Amniotic stem cell (primary cell): Measurements from ENCODE around the gene CFH.
"Not testable (repeated sequence)": the region's sequence is repeated elsewhere in the genome, so short reads cannot be mapped to it uniquely, and the experiment has no call there.

ENCODE experiments used
- DNase-seq: peaks from one replicate; lab custom pipeline; 2025; lab: John Stamatoyannopoulos, UW

The CFH gene

GRCh38 chr1:196765019-196765740, 113.3 kb downstream of the CFH start:
- not testable (repeated sequence) for DNase-seq

DNA sequence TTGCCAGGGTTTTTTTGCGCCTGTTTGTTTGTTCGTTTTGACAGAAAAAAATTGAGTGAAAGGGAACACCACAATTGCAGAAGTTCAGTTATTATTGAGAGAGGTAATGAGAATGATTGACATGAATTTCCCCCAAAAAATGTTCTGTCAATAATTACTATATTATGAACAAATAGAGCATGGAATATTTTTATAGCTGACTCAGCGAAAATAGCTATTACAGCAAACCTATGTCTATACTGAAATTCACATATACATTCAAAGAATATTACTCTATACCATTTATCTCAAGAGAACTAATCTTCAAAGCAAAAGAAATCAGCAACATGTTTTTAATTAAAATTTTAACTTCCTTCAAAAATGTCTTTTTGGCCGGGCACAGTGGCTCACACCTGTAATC, 118.0 kb downstream of the CFH start:
- not testable (repeated sequence) for DNase-seq

DNA sequence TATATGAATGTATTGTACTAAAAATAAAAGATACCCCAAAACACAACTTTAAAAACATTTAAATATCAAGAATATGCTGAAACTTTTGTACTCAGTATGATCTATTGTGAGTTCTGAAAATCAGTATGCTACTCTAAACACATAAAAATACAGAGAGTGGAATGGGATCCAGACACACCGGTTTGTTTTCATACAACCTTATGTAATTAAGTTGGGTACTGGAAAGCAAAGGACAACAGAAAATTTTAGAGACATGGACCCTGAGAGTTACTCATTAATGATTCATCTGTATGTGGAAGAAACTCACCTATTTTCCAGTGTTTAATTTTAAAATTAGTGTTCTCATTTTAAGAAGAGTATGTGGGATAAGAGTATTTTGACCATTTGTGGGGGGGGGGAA, 121.9 kb downstream of the CFH start:
- no peak for DNase-seq

DNA sequence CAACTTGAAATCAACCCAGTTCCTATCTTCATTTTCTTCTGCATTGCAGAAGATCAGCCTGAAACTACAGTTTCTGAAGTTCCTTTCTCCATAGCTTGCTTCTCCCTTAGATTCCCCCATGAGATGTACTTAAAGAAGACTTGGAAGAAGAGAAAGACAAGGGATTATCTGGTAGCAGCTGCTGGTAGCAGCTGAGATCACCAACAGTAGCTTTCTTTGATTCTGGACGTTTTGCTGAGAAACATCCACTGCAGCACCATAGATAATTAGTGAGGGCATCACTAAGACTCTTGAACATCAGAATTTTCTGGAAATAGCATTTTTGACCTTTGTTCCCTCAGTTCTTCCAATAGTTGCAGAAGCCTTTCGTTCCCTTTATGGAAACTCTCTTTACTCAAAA, 122.3 kb downstream of the CFH start:
- no peak for DNase-seq

GRCh38 chr1:196774603-196775002, 122.8 kb downstream of the CFH start, which contains the start of gene CFHR3:
Gene CFHR3 (plus strand): TSS chr1:196774840. CDS start chr1:196774887, 47 bp downstream.
- DNase-seq: no peak

- DNase-seq: no peak
Observed at GRCh38 chr1:196777603-196778002, 125.8 kb downstream of the CFH start.

DNA sequence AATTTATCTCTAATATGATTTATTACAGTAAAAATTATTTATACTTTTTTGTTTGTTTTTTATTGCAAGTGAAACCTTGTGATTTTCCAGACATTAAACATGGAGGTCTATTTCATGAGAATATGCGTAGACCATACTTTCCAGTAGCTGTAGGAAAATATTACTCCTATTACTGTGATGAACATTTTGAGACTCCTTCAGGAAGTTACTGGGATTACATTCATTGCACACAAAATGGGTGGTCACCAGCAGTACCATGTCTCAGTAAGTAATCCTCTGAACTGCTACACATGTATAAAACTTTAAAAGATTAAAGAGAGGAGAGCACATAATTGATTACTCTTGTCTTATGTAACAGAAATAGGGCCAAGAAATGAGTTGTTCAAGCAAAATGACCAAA, 127.2 kb downstream of the CFH start:
- DNase-seq: no peak

GRCh38 chr1:196791252-196791651, 139.4 kb downstream of the CFH start:
- not testable (repeated sequence) for DNase-seq

- DNase-seq: not testable (repeated sequence)
Observed at GRCh38 chr1:196794103-196794502, 142.3 kb downstream of the CFH start.
